Uterus (tissue), 4 donors: ENCODE results near the gene ANKRD33B. TPM values are rescaled to one million over a fixed set of nuclear protein-coding genes. Genes with fewer than 3 reads are reported as not detected.

Experiments used
- DNase-seq, 2 donors: peaks; one replicate each; pipeline ENCODE4 v3.0.0-alpha.2; 2019 to 2020
- H3K27ac ChIP-seq, 2 donors: fragments of 200-600 bp; sonication (generic); 1 replicate in 1 of 2; 2 replicates in 1 of 2; pipeline ENCODE4 v1.5.1; 2016 to 2018
- H3K27me3 ChIP-seq, 2 donors: fragments of 200-600 bp; sonication (generic); one replicate each; pipeline ENCODE4 v1.5.1; 2018 to 2019; ENCODE audit warnings: control low read depth in 1 of 2
- H3K36me3 ChIP-seq, 2 donors: fragments of 200-600 bp; sonication (generic); one replicate each; pipeline ENCODE4 v1.5.1; 2019; ENCODE audit warnings: control low read depth in 1 of 2
- H3K4me1 ChIP-seq, 2 donors: fragments of 200-600 bp; sonication (generic); one replicate each; pipeline ENCODE4 v1.5.1; 2018 to 2019; ENCODE audit warnings: control low read depth in 1 of 2
- H3K4me3 ChIP-seq, 2 donors: fragments of 200-600 bp; sonication (generic); 1 replicate in 1 of 2; 2 replicates in 1 of 2; pipeline ENCODE4 v1.5.1; 2018 to 2019; ENCODE audit warnings: mild to moderate bottlenecking in 1 of 2
- H3K9me3 ChIP-seq, 2 donors: fragments of 200-600 bp; sonication (generic); one replicate each; pipeline ENCODE4 v1.5.1; 2019; ENCODE audit warnings: control low read depth in 1 of 2
- CTCF ChIP-seq, 4 experiments: fragments of 200-600 bp in 2 of 4; fragments of 450-650 bp in 2 of 4; sonication (generic) in 2 of 4; IDR thresholded peaks; one replicate each; pipeline ENCODE4 v1.5.1; 2016 to 2019; ENCODE audit warnings: antibody characterized with exemption in 4 of 4, mild to moderate bottlenecking in 2 of 4, moderate library complexity in 1 of 4
- POLR2A ChIP-seq, 2 donors: fragments of 450-650 bp; IDR thresholded peaks; one replicate each; pipeline ENCODE4 v1.6.1; 2016; ENCODE audit warnings: antibody characterized with exemption in 2 of 2, mild to moderate bottlenecking in 1 of 2, moderate library complexity in 1 of 2
- intact Hi-C: fragments of 100-400 bp; cut with DNase I; formaldehyde crosslinking; loops from one replicate; pipeline ENCODE4 v1.15.1; 2023; ENCODE audit warnings: low total_unique reads
- total RNA-seq, 4 donors: library from RNA; depleted of rRNA in 3 of 4; stranded (reverse); fragments of >200 nt in 3 of 4; gene quantifications; one replicate each; pipeline versions ENCODE4 v1.1.0 to v1.2.4, GENCODE V29; 2014 to 2023
- donor health status: DM: yes; HTN: yes; CAD: no.

Gene ANKRD33B
- total RNA-seq, 4 donors from 2014 or later: 2.1 to 24.1 (median 7.6) TPM

GRCh38 chr5:10588109-10588775 is 24.4 kb downstream of the ANKRD33B start:
- no peaks in the 10 kb centered on the region for H3K27me3 ChIP-seq
- H3K9me3 ChIP-seq: no peaks in the 10 kb centered on the region
- DNase-seq: no peak
- TF ChIP-seq POLR2A (IDR thresholded peaks at IDR 0.05) (no peak), CTCF (IDR thresholded peaks at IDR 0.05) (no peak)
- H3K36me3 ChIP-seq: no peaks in the 10 kb centered on the region
- no peak overlapping the region for H3K27ac ChIP-seq
- H3K4me1 ChIP-seq: no peaks in the 10 kb centered on the region
- intact Hi-C loops: no loop called here
- no peak overlapping the region for H3K4me3 ChIP-seq

- no peak for DNase-seq
- intact Hi-C loops: no loop called here
- TF ChIP-seq POLR2A (IDR thresholded peaks at IDR 0.05) (no peak), CTCF (IDR thresholded peaks at IDR 0.05) (no peak)
- Histone ChIP-seq H3K27ac (no peak overlapping the region), H3K4me1 (no peaks in the 10 kb centered on the region), H3K9me3 (no peaks in the 10 kb centered on the region), H3K36me3 (no peaks in the 10 kb centered on the region), H3K4me3 (no peak overlapping the region), H3K27me3 (no peaks in the 10 kb centered on the region)
Observed at GRCh38 chr5:10588779-10589447, 25.0 kb downstream of the ANKRD33B start.

GRCh38 chr5:10590226-10590999 is 26.5 kb downstream of the ANKRD33B start:
- DNase-seq: no peak
- Histone ChIP-seq H3K9me3 (no peaks in the 10 kb centered on the region), H3K4me1 (peaks cover 0 to 9% of the 10 kb centered on the region in 2 donors), H3K4me3 (no peak overlapping the region), H3K36me3 (no peaks in the 10 kb centered on the region), H3K27ac (peak overlapping the region in 1 of 2 donors; percentile 14), H3K27me3 (no peaks in the 10 kb centered on the region)
- TF ChIP-seq CTCF (IDR thresholded peaks at IDR 0.05) (no peak), POLR2A (IDR thresholded peaks at IDR 0.05) (no peak)
- intact Hi-C loops: no loop called here

GRCh38 chr5:10591159-10591558 is 27.3 kb downstream of the ANKRD33B start:
- Histone ChIP-seq H3K27me3 (no peaks in the 10 kb centered on the region), H3K4me1 (peaks cover 0 to 9% of the 10 kb centered on the region in 2 donors), H3K9me3 (no peaks in the 10 kb centered on the region), H3K27ac (peak overlapping the region in 1 of 2 donors; percentile 14), H3K36me3 (no peaks in the 10 kb centered on the region), H3K4me3 (no peak overlapping the region)
- no peak for DNase-seq
- intact Hi-C loops: no loop called here
- no peak for TF ChIP-seq CTCF (IDR thresholded peaks at IDR 0.05)
- TF ChIP-seq POLR2A (IDR thresholded peaks at IDR 0.05): no peak

- H3K27ac ChIP-seq: peak overlapping the region in 1 of 2 donors; percentile 2
- no peaks in the 10 kb centered on the region for H3K36me3 ChIP-seq
- H3K4me3 ChIP-seq: no peak overlapping the region
- TF ChIP-seq CTCF (IDR thresholded peaks at IDR 0.05) (no peak), POLR2A (IDR thresholded peaks at IDR 0.05) (no peak)
- intact Hi-C loops: no loop called here
- no peaks in the 10 kb centered on the region for H3K9me3 ChIP-seq
- peaks cover 0 to 9% of the 10 kb centered on the region in 2 donors for H3K4me1 ChIP-seq
- DNase-seq: no peak
- H3K27me3 ChIP-seq: no peaks in the 10 kb centered on the region
Observed at GRCh38 chr5:10591966-10592365, 28.1 kb downstream of the ANKRD33B start.
